SK-N-SH treated with all-trans-retinoic acid at 6 μM for 48 hours (cell line): Measurements from ENCODE around the gene SARDH.
A peak's percentile ranks its signal among the peaks of the same experiment; 100 is the strongest.

Experiments used
- ATAC-seq: fragments of 200-7000 bp; cut with Tn5 transposase; 3 replicates; pipeline ENCODE4 v1.9.1; 2020; ENCODE audit warnings: mild to moderate bottlenecking, moderate library complexity
- BACH2 ChIP-seq: fragments of 250-450 bp; sonication (Bioruptor Pico); IDR thresholded peaks from 2 replicates; pipeline ENCODE4 v1.9.0; 2021; ENCODE audit warnings: mild to moderate bottlenecking, borderline replicate concordance
- CSDC2 ChIP-seq: fragments of 250-450 bp; sonication (Bioruptor Pico); IDR thresholded peaks from 2 replicates; pipeline ENCODE4 v1.5.0; 2020; ENCODE audit warnings: mild to moderate bottlenecking, moderate library complexity
- CSRNP3 ChIP-seq: fragments of 250-450 bp; sonication (Bioruptor Pico); IDR thresholded peaks from 2 replicates; pipeline ENCODE4 v1.5.1; 2021; ENCODE audit warnings: mild to moderate bottlenecking, moderate library complexity
- ESRRG ChIP-seq: fragments of 250-450 bp; sonication (Bioruptor Pico); IDR thresholded peaks from 2 replicates; pipeline ENCODE4 v1.6.1; 2021; ENCODE audit warnings: mild to moderate bottlenecking
- ISL1 ChIP-seq: fragments of 250-450 bp; sonication (Bioruptor Pico); IDR thresholded peaks from 2 replicates; pipeline ENCODE4 v2.1.2; 2022; ENCODE audit warnings: mild to moderate bottlenecking, moderate library complexity
- OSR1 ChIP-seq: fragments of 250-450 bp; sonication (Bioruptor Pico); IDR thresholded peaks from 2 replicates; pipeline ENCODE4 v1.8.0; 2022; ENCODE audit warnings: moderate library complexity, mild to moderate bottlenecking, inconsistent platforms
- PPARA ChIP-seq: fragments of 250-450 bp; sonication (Bioruptor Pico); IDR thresholded peaks from 2 replicates; pipeline ENCODE4 v1.5.0; 2020; ENCODE audit warnings: mild to moderate bottlenecking, borderline replicate concordance
- RARB ChIP-seq: fragments of 250-450 bp; sonication (Bioruptor Pico); IDR thresholded peaks from 2 replicates; pipeline ENCODE4 v1.8.0; 2021; ENCODE audit warnings: mild to moderate bottlenecking, moderate library complexity
- TOX ChIP-seq: fragments of 250-450 bp; sonication (Bioruptor Pico); IDR thresholded peaks from 2 replicates; pipeline ENCODE4 v1.8.0; 2021; ENCODE audit warnings: mild to moderate bottlenecking, moderate library complexity, borderline replicate concordance
- ZC3H10 ChIP-seq: fragments of 250-450 bp; sonication (Bioruptor Pico); IDR thresholded peaks from 2 replicates; pipeline ENCODE4 v1.5.1; 2021; ENCODE audit warnings: mild to moderate bottlenecking, moderate library complexity
- ZFP3 ChIP-seq: fragments of 250-450 bp; sonication (Bioruptor Pico); IDR thresholded peaks from 2 replicates; pipeline ENCODE4 v1.5.0; 2020; ENCODE audit warnings: mild to moderate bottlenecking, moderate library complexity
- ZNF565 ChIP-seq: fragments of 450-650 bp; formaldehyde crosslinking; conservative IDR thresholded peaks from 2 replicates; pipeline ENCODE4 v1.5.0; 2020; ENCODE audit warnings: low read depth, mild to moderate bottlenecking, moderate library complexity
- ZNF70 ChIP-seq: fragments of 450-650 bp; formaldehyde crosslinking; IDR thresholded peaks from 2 replicates; pipeline ENCODE4 v1.5.0; 2020; ENCODE audit warnings: mild to moderate bottlenecking, moderate library complexity
- ZNF8 ChIP-seq: fragments of 450-650 bp; formaldehyde crosslinking; IDR thresholded peaks from 2 replicates; pipeline ENCODE4 v1.5.0; 2020; ENCODE audit warnings: mild to moderate bottlenecking, moderate library complexity
- TF ChIP-seq, protein P1 (sequence below): fragments of 250-450 bp; sonication (Bioruptor Pico); IDR thresholded peaks from 2 replicates; pipeline ENCODE4 v1.8.0; 2021; ENCODE audit warnings: low read depth, mild to moderate bottlenecking, moderate library complexity, borderline replicate concordance
- TF ChIP-seq, protein P2 (sequence below): fragments of 250-450 bp; sonication (Bioruptor Pico); IDR thresholded peaks from 2 replicates; pipeline ENCODE4 v1.5.1; 2020; ENCODE audit warnings: low read depth, mild to moderate bottlenecking, moderate library complexity
- TF ChIP-seq, protein P3 (sequence below): fragments of 250-450 bp; sonication (Bioruptor Pico); IDR thresholded peaks from 2 replicates; pipeline ENCODE4 v1.5.0; 2020; ENCODE audit warnings: mild to moderate bottlenecking, moderate library complexity

SARDH gene

GRCh38 chr9:133664173-133665050 is 73.7 kb downstream of the SARDH start:
- TF ChIP-seq, protein P1, sequence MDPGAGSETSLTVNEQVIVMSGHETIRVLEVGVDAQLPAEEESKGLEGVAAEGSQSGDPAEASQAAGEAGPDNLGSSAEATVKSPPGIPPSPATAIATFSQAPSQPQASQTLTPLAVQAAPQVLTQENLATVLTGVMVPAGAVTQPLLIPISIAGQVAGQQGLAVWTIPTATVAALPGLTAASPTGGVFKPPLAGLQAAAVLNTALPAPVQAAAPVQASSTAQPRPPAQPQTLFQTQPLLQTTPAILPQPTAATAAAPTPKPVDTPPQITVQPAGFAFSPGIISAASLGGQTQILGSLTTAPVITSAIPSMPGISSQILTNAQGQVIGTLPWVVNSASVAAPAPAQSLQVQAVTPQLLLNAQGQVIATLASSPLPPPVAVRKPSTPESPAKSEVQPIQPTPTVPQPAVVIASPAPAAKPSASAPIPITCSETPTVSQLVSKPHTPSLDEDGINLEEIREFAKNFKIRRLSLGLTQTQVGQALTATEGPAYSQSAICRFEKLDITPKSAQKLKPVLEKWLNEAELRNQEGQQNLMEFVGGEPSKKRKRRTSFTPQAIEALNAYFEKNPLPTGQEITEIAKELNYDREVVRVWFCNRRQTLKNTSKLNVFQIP (CRISPR knock-in tag): no peak
- no peak for TF ChIP-seq PPARA (CRISPR knock-in tag)
- no peak for TF ChIP-seq TOX (CRISPR knock-in tag)
- TF ChIP-seq, protein P2, sequence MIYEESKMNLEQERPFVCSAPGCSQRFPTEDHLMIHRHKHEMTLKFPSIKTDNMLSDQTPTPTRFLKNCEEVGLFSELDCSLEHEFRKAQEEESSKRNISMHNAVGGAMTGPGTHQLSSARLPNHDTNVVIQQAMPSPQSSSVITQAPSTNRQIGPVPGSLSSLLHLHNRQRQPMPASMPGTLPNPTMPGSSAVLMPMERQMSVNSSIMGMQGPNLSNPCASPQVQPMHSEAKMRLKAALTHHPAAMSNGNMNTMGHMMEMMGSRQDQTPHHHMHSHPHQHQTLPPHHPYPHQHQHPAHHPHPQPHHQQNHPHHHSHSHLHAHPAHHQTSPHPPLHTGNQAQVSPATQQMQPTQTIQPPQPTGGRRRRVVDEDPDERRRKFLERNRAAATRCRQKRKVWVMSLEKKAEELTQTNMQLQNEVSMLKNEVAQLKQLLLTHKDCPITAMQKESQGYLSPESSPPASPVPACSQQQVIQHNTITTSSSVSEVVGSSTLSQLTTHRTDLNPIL: no peak
- no peak for TF ChIP-seq RARB
- TF ChIP-seq, protein P3, sequence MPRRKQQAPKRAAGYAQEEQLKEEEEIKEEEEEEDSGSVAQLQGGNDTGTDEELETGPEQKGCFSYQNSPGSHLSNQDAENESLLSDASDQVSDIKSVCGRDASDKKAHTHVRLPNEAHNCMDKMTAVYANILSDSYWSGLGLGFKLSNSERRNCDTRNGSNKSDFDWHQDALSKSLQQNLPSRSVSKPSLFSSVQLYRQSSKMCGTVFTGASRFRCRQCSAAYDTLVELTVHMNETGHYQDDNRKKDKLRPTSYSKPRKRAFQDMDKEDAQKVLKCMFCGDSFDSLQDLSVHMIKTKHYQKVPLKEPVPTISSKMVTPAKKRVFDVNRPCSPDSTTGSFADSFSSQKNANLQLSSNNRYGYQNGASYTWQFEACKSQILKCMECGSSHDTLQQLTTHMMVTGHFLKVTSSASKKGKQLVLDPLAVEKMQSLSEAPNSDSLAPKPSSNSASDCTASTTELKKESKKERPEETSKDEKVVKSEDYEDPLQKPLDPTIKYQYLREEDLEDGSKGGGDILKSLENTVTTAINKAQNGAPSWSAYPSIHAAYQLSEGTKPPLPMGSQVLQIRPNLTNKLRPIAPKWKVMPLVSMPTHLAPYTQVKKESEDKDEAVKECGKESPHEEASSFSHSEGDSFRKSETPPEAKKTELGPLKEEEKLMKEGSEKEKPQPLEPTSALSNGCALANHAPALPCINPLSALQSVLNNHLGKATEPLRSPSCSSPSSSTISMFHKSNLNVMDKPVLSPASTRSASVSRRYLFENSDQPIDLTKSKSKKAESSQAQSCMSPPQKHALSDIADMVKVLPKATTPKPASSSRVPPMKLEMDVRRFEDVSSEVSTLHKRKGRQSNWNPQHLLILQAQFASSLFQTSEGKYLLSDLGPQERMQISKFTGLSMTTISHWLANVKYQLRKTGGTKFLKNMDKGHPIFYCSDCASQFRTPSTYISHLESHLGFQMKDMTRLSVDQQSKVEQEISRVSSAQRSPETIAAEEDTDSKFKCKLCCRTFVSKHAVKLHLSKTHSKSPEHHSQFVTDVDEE: no peak
- TF ChIP-seq ZC3H10 (CRISPR knock-in tag): no peak
- no peak for TF ChIP-seq ZNF565 (CRISPR knock-in tag)
- no peak for TF ChIP-seq ZNF70 (CRISPR knock-in tag)
- TF ChIP-seq OSR1 (CRISPR knock-in tag): no peak
- TF ChIP-seq ZNF8 (CRISPR knock-in tag): no peak
- no peak for TF ChIP-seq ESRRG (CRISPR knock-in tag)
- no peak for TF ChIP-seq ISL1 (CRISPR knock-in tag)
- ATAC-seq: peak; percentile 34

- no peak for ATAC-seq
- TF ChIP-seq ZFP3 (CRISPR knock-in tag): no peak
- TF ChIP-seq ZNF70 (CRISPR knock-in tag): 0 out of 2 replicates have a peak, but pooled peaks have one; percentile 43
- TF ChIP-seq ISL1 (CRISPR knock-in tag): no peak
- TF ChIP-seq TOX (CRISPR knock-in tag): no peak
Observed at GRCh38 chr9:133661846-133662540, 76.2 kb downstream of the SARDH start.

DNA sequence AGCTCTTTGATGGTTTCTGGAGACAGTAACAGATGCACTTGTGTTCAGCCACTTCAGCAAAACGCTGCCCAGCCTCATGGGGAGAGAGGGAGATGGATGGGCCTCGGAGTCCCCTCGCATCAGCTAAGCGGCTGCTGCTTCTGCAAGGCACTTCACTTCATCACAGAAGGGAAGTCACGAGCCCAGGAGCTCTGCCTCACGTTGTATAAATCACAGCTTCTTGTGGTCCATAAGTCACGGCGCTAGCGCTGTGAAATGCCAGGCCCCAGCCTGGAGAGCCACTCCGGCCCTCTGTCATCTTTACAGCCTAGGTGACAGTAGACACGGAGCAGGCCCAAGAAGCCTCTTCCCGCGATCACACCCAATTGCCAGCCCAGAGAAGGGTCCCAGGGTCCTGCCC is 78.6 kb downstream of the SARDH start:
- TF ChIP-seq ZNF8 (CRISPR knock-in tag) (no peak), ISL1 (CRISPR knock-in tag) (no peak), BACH2 (CRISPR knock-in tag) (no peak), TOX (CRISPR knock-in tag) (no peak), CSDC2 (CRISPR knock-in tag) (no peak), OSR1 (CRISPR knock-in tag) (no peak), CSRNP3 (CRISPR knock-in tag) (no peak)
- TF ChIP-seq, protein P3: no peak

More for the DNA sequence above, 78.6 kb downstream of the SARDH start:
- ATAC-seq: no peak
